Left lung (tissue), 10 donors: ENCODE results near the gene CES1. TPM values are rescaled to one million over a fixed set of nuclear protein-coding genes. Genes with fewer than 3 reads are reported as not detected.
A peak's percentile ranks its signal among the peaks of the same experiment; 100 is the strongest.

Source experiments
- ATAC-seq: fragments of 200-7000 bp; cut with Tn5 transposase; one replicate; pipeline ENCODE4 v1.9.1; 2020; ENCODE audit warnings: moderate library complexity
- DNase-seq, 4 donors: peaks; one replicate each; pipeline ENCODE4 v3.0.0-alpha.2; 2013 to 2020
- H3K27ac ChIP-seq, 2 donors: fragments of 200-600 bp; sonication (generic) in 1 of 2; one replicate each; pipeline versions ENCODE4 v1.5.0 to v1.8.0; 2020 to 2021
- H3K27me3 ChIP-seq, 2 donors: fragments of 200-600 bp; sonication (generic) in 1 of 2; one replicate each; pipeline versions ENCODE4 v1.5.0 to v1.8.0; 2020 to 2021
- H3K36me3 ChIP-seq, 2 donors: fragments of 200-600 bp; sonication (generic) in 1 of 2; one replicate each; pipeline versions ENCODE4 v1.5.0 to v1.8.0; 2020 to 2021
- H3K4me1 ChIP-seq, 2 donors: fragments of 200-600 bp; one replicate each; pipeline ENCODE4 v1.8.0; 2021
- H3K4me3 ChIP-seq, 2 donors: fragments of 200-600 bp; sonication (generic) in 1 of 2; one replicate each; pipeline versions ENCODE4 v1.5.0 to v1.8.0; 2020 to 2021; ENCODE audit warnings: mild to moderate bottlenecking in 1 of 2
- H3K9me3 ChIP-seq, 2 donors: fragments of 200-600 bp; sonication (generic) in 1 of 2; one replicate each; pipeline versions ENCODE4 v1.5.0 to v1.8.0; 2020 to 2021
- CTCF ChIP-seq, 2 donors: fragments of 200-600 bp; sonication (generic) in 1 of 2; IDR thresholded peaks; one replicate each; pipeline versions ENCODE4 v1.5.0 to v1.8.0; 2021; ENCODE audit warnings: antibody characterized with exemption in 2 of 2
- intact Hi-C, 2 donors: fragments of 100-400 bp; cut with DNase I; formaldehyde crosslinking; loops; one replicate each; pipeline versions ENCODE4 v1.11.2 to v1.14.2; 2022
- polyA plus RNA-seq, 6 donors: library from polyadenylated mRNA; unstranded; fragments of 120-200 nt; gene quantifications; one replicate each; pipeline ENCODE4 v1.2.1, GENCODE V29; 2013; ENCODE audit not compliant: insufficient read length in 6 of 6
- total RNA-seq, 2 donors: library from RNA; stranded (reverse); fragmentation: NEBNext Ultra II Directional; extraction: Animal tissue kit (Norgen Biotek cat#: 25700); gene quantifications; one replicate each; pipeline ENCODE4 v1.2.1, GENCODE V29; 2021
- donor health status: DM: no; HTN: yes; CAD: no.
- donor health status: DM: no; HTN: no; CAD: no.

CES1 gene
- total and polyA plus RNA-seq, 8 donors: 62.3 to 135 (median 119) TPM

DNA sequence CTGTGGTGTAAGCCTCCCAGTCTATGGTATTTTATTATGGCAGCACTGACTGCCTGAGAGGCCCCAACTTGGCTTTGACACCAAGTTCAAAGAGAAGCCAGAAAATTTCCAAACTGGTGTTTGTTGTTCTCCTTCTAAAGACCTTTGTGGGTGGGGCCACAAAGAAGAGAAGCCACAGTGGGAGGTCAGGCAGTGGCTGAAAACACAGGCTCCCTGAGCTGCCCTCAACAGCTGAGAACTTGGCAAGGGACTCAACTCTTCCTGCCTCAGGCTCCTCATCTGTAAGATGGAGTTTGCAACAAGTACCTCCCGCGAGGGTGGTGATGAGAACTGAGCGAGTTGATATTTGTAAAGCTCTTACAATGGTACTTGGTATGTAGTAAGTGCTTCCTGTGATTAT, 24.1 kb upstream of the CES1 start:
- intact Hi-C loops: no loop called here
- Histone ChIP-seq H3K4me3 (no peak overlapping the region), H3K27me3 (no peaks in the 10 kb centered on the region), H3K9me3 (no peaks in the 10 kb centered on the region), H3K4me1 (no peaks in the 10 kb centered on the region), H3K36me3 (no peaks in the 10 kb centered on the region), H3K27ac (no peak overlapping the region)
- TF ChIP-seq CTCF (IDR thresholded peaks at IDR 0.05): no peak
- DNase-seq (peak in 1 of 4 donors; percentile 38), ATAC-seq (peak; percentile 67)

DNA sequence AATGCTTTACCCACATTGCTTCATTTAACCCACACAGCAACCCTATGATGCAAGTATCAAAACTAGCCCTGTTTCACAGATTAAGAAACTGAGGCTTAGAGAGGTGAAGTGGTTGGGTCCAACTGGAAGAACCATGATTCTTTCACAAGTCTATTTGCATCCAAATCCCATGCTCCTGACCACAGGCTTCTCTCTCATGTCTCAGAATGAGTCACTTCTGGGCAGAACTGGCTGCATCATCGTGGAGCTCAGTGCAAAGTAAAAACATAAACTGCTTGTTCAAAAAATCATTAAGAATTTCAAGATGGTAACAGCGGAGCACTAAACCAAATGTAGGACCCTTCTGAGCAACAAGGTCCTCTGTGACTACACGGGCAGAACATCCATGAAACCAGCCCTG, 20.2 kb upstream of the CES1 start:
- H3K27ac ChIP-seq: no peak overlapping the region
- H3K36me3 ChIP-seq: no peaks in the 10 kb centered on the region
- no peak for TF ChIP-seq CTCF (IDR thresholded peaks at IDR 0.05)
- H3K27me3 ChIP-seq: peaks cover 0 to 6% of the 10 kb centered on the region in 2 donors
- intact Hi-C loops: no loop called here
- DNase-seq (no peak), ATAC-seq (no peak)
- H3K9me3 ChIP-seq: no peaks in the 10 kb centered on the region
- H3K4me1 ChIP-seq: no peaks in the 10 kb centered on the region
- no peak overlapping the region for H3K4me3 ChIP-seq

- Histone ChIP-seq H3K4me3 (no peak overlapping the region), H3K4me1 (no peaks in the 10 kb centered on the region), H3K27ac (no peak overlapping the region), H3K36me3 (no peaks in the 10 kb centered on the region), H3K27me3 (peaks cover 0 to 32% of the 10 kb centered on the region in 2 donors), H3K9me3 (no peaks in the 10 kb centered on the region)
- DNase-seq (no peak), ATAC-seq (no peak)
- intact Hi-C loops: loop anchor here (10.0 kb wide), 2 partner anchors 145 to 385 kb away; no protein-coding TSS in a partner anchor
- no peak for TF ChIP-seq CTCF (IDR thresholded peaks at IDR 0.05)
Observed at GRCh38 chr16:55849536-55849935, 16.6 kb upstream of the CES1 start.

GRCh38 chr16:55846598-55847346, 13.9 kb upstream of the CES1 start:
- no peak overlapping the region for H3K27ac ChIP-seq
- no peak for TF ChIP-seq CTCF (IDR thresholded peaks at IDR 0.05)
- peaks cover 0 to 36% of the 10 kb centered on the region in 2 donors for H3K27me3 ChIP-seq
- ATAC-seq (no peak), DNase-seq (no peak)
- intact Hi-C loops: loop anchor here (10.0 kb wide), 2 partner anchors 142 to 382 kb away; no protein-coding TSS in a partner anchor
- no peaks in the 10 kb centered on the region for H3K9me3 ChIP-seq
- no peaks in the 10 kb centered on the region for H3K36me3 ChIP-seq
- H3K4me3 ChIP-seq: no peak overlapping the region
- no peaks in the 10 kb centered on the region for H3K4me1 ChIP-seq

GRCh38 chr16:55843105-55843395, 10.2 kb upstream of the CES1 start:
- Histone ChIP-seq H3K4me3 (no peak overlapping the region), H3K9me3 (no peaks in the 10 kb centered on the region), H3K27ac (no peak overlapping the region), H3K4me1 (peaks cover 0 to 3% of the 10 kb centered on the region in 2 donors), H3K27me3 (peaks cover 0 to 30% of the 10 kb centered on the region in 2 donors), H3K36me3 (no peaks in the 10 kb centered on the region)
- DNase-seq: no peak
- intact Hi-C loops: loop anchor here (5.0 to 10.0 kb wide), 3 partner anchors 131 to 378 kb away; no protein-coding TSS in a partner anchor
- ATAC-seq: no peak
- TF ChIP-seq CTCF (IDR thresholded peaks at IDR 0.05): peak in 1 of 2 donors; percentile 22
